PC-9 (cell line): Measurements from ENCODE around the gene LDLRAD3.

ENCODE experiments used
- EZH2 ChIP-seq: fragments of 200-600 bp; sonication (generic); IDR thresholded peaks from 2 replicates; pipeline ENCODE4 v1.8.0; 2017; ENCODE audit warnings: antibody characterized with exemption, low read depth
- TF ChIP-seq, protein P1 (sequence below): fragments of 200-600 bp; sonication (generic); conservative IDR thresholded peaks from 2 replicates; pipeline ENCODE4 v1.6.1; 2017; ENCODE audit warnings: mixed run types, antibody characterized with exemption, mild to moderate bottlenecking, moderate library complexity

DNA sequence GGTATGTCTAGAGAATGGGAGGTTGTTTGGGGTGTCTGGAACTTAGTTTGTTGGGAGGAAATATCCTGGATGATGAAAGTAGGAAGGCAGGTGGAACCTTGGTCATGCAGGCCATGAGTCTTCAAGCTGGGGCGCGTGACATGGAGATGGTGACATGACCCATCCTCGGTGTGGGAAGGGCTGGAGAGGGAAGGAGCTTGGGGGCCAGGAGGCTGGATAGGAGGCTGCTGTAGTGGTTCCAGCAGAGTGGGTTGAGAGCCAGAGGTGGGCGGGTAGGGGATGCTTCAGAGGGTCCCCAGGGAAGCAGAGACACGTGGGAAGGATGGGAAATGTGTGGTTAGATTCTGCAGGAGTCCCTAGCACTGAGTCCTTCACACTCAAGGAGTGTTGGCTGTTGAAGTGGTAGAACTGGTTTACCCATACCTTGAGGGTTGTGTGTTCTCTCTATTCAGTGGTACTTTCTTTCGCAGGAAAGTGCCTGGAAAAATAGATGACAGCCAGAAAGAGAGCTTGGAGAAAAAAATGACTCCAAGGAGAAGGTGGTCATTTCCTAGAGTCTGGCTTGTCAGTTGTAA is 56.8 kb downstream of the LDLRAD3 start:
- TF ChIP-seq EZH2, result no peak
- TF ChIP-seq, protein P1, sequence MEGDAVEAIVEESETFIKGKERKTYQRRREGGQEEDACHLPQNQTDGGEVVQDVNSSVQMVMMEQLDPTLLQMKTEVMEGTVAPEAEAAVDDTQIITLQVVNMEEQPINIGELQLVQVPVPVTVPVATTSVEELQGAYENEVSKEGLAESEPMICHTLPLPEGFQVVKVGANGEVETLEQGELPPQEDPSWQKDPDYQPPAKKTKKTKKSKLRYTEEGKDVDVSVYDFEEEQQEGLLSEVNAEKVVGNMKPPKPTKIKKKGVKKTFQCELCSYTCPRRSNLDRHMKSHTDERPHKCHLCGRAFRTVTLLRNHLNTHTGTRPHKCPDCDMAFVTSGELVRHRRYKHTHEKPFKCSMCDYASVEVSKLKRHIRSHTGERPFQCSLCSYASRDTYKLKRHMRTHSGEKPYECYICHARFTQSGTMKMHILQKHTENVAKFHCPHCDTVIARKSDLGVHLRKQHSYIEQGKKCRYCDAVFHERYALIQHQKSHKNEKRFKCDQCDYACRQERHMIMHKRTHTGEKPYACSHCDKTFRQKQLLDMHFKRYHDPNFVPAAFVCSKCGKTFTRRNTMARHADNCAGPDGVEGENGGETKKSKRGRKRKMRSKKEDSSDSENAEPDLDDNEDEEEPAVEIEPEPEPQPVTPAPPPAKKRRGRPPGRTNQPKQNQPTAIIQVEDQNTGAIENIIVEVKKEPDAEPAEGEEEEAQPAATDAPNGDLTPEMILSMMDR, result no peak
